Measurements from ENCODE around the gene PTPN23. TPM values are rescaled to one million over a fixed set of nuclear protein-coding genes. Genes with fewer than 3 reads are reported as not detected.
A peak's percentile ranks its signal among the peaks of the same experiment; 100 is the strongest.

The PTPN23 gene
- total and polyA plus RNA-seq, 2 of the 8 experiments (the other 6 are each of a cell fraction or from before 2014, with no cell fraction given): 2.9 to 46.7 TPM

GRCh38 chr3:47414161-47414564, 33.3 kb downstream of the PTPN23 start:
- Histone ChIP-seq H3K36me3 (ENCODE audit: control insufficient read depth in 2 of 4, insufficient read depth in 4 of 4, low read length in 3 of 4) (peaks cover 21 to 69% (median 33%) of the 10 kb centered on the region in 4 experiments), H3K9ac (replicated peaks in 1 of 4; ENCODE audit: extremely low read depth in 1 of 4, low read depth in 3 of 4, low read length in 3 of 4) (0 out of 7 replicates have a peak overlapping the region, but pooled peaks of 1 of the 4 experiments have one; percentile 5), H3K9me3 (ENCODE audit: insufficient read depth in 2 of 2, low read depth in 1 of 2, low read length in 1 of 2) (peaks cover 0 to 7% of the 10 kb centered on the region in 2 experiments; a peak in 1 of 4 replicates), H3K27ac (ENCODE audit: low read depth, low read length) (no peak overlapping the region), H2AK5ac (ENCODE audit: low read depth, low read length) (no peak overlapping the region), H2BK12ac (ENCODE audit: low read depth, low read length) (no peak overlapping the region), H2BK5ac (ENCODE audit: low read depth, low read length) (no peak overlapping the region), H3K27me3 (replicated peaks in 1 of 4; ENCODE audit: control insufficient read depth in 3 of 4, extremely low read depth in 1 of 4, insufficient read depth in 3 of 4, low read length in 3 of 4) (no peaks in the 10 kb centered on the region), H3K56ac (replicated peaks; ENCODE audit: insufficient read length, low read depth, low read length) (no peak overlapping the region), H3K18ac (ENCODE audit: extremely low read depth, low read length) (no peak overlapping the region), H2BK120ac (replicated peaks; ENCODE audit: low read depth, low read length) (no peak overlapping the region), H4K5ac (ENCODE audit: insufficient read length, low read depth, low read length) (no peak overlapping the region), H3K4me1 (replicated peaks in 1 of 4; ENCODE audit: control insufficient read depth in 3 of 4, insufficient read depth in 4 of 4, low read length in 3 of 4) (no peaks in the 10 kb centered on the region; a peak in 2 of 7 replicates), H2BK15ac (ENCODE audit: low read length) (no peak overlapping the region), H4K20me1 (replicated peaks in 1 of 2; ENCODE audit: control insufficient read depth in 1 of 2, insufficient read depth in 2 of 2, low read length in 2 of 2) (peaks cover 0 to 20% of the 10 kb centered on the region in 2 experiments), H3K79me2 (ENCODE audit: control insufficient read depth in 1 of 2, insufficient read depth in 2 of 2, low read length in 2 of 2) (no peaks in the 10 kb centered on the region), H3K14ac (ENCODE audit: insufficient read length) (no peak overlapping the region), H2BK20ac (ENCODE audit: low read length) (no peak overlapping the region), H4K91ac (replicated peaks; ENCODE audit: insufficient read length, low read length) (no peak overlapping the region), H3K23ac (ENCODE audit: insufficient read length) (no peak overlapping the region), H3K23me2 (ENCODE audit: low read depth, low read length) (no peaks in the 10 kb centered on the region), H4K8ac (ENCODE audit: extremely low read depth, insufficient read depth, low read length) (peak overlapping the region; percentile 72), H3K4ac (replicated peaks; ENCODE audit: insufficient read length, low read depth, low read length) (no peak overlapping the region), H3K4me2 (ENCODE audit: insufficient read depth in 1 of 2, low read depth in 2 of 2, low read length in 2 of 2) (no peak overlapping the region), H3K79me1 (ENCODE audit: low read depth, low read length) (no peaks in the 10 kb centered on the region), H3K4me3 (ENCODE audit: extremely low read depth in 1 of 4, insufficient read depth in 2 of 4, low read depth in 3 of 4, low read length in 4 of 4) (no peak overlapping the region), H2AFZ (ENCODE audit: low read length) (no peak overlapping the region)
- ChIA-PET CTCF (ENCODE audit: partially characterized antibody) (interaction anchor here (1.0 kb wide), 1 partner anchor 9 kb away, joined by 5 read pairs; no protein-coding TSS in a partner anchor), POLR2A (ENCODE audit: partially characterized antibody) (interaction anchor here (1.2 kb wide), 1 partner anchor 9 kb away, joined by 4 read pairs; no protein-coding TSS in a partner anchor)
- 97% methylated on average over 3 of the region's 3 CpGs; no CpG with 5 or more reads in 1 of the 2 experiments for WGBS, 2 experiments (ENCODE audit: extremely low coverage in 1 of 2, insufficient coverage in 1 of 2, insufficient read length in 1 of 2, insufficient replicate concordance in 2 of 2, low coverage in 1 of 2, low lambda C conversion rate in 2 of 2, missing lambda C conversion rate in 1 of 2)
- DNase-seq (ENCODE audit: low read depth in 1 of 2, low spot score in 2 of 2) (no peak), FAIRE-seq (no peak)
- TF ChIP-seq FOSL1 (IDR thresholded peaks at IDR 0.05; ENCODE audit: insufficient read depth, low read depth, low read length): no peak
- TF ChIP-seq ZNF274 (IDR thresholded peaks at IDR 0.05; ENCODE audit: borderline replicate concordance, extremely low read depth, low read length): no peak
- peak; percentile 64; the same call in 1 of the 2 replicates for TF ChIP-seq POLR2AphosphoS5 (IDR thresholded peaks at IDR 0.05; ENCODE audit: low read depth, low read length)
- TF ChIP-seq CREB1 (IDR thresholded peaks at IDR 0.05): peak; percentile 42; the same call in 1 of the 2 replicates
- no peak for TF ChIP-seq JUN (IDR thresholded peaks at IDR 0.05; ENCODE audit: low read depth, low read length)
- TF ChIP-seq ATF2 (IDR thresholded peaks at IDR 0.05; ENCODE audit: low read length): no peak
